BJ (cell line): Measurements from ENCODE around the gene ATP13A4. TPM values are rescaled to one million over a fixed set of nuclear protein-coding genes. Genes with fewer than 3 reads are reported as not detected.

Experiments used
- CTCF ChIA-PET: fragments of 350-600 bp; formaldehyde crosslinking; extraction: SDS; loops from one replicate; lab custom pipeline; 2021; ENCODE audit warnings: antibody characterized with exemption, inconsistent platforms; lab: Yijun Ruan, JAX
- POLR2A ChIA-PET: fragments of 300-600 bp; sonication (Branson Sonifier 250); formaldehyde crosslinking; extraction: SDS; loops from one replicate; lab custom pipeline; 2021; ENCODE audit warnings: antibody characterized with exemption; lab: Charles Lee
- DNase-seq: peaks from one replicate; pipeline ENCODE4 v3.0.0-alpha.2; 2011; ENCODE audit warnings: low read depth
- H3K27me3 ChIP-seq: 2 replicates; pipeline ENCODE4 v1.6.0; 2011; ENCODE audit warnings: low read length; ENCODE audit not compliant: control insufficient read depth, insufficient read depth
- H3K36me3 ChIP-seq: 2 replicates; pipeline ENCODE4 v1.5.1; 2011; ENCODE audit warnings: low read length; ENCODE audit not compliant: control insufficient read depth, insufficient read depth
- H3K4me3 ChIP-seq: 2 replicates; pipeline ENCODE4 v1.5.1; 2011; ENCODE audit warnings: low read depth, mild to moderate bottlenecking, control low read depth, low read length
- CTCF ChIP-seq: IDR thresholded peaks from 2 replicates; pipeline ENCODE4 v1.5.1; 2011; ENCODE audit warnings: low read depth, mild to moderate bottlenecking, control low read depth, inconsistent platforms, low read length, moderate library complexity; ENCODE audit not compliant: insufficient read depth
- polyA plus RNA-seq: library from polyadenylated mRNA; depleted of rRNA; stranded (reverse); fragments of >200 nt; gene quantifications from 2 replicates; pipeline ENCODE4 v1.2.3, GENCODE V29; 2011

Gene ATP13A4
- polyA plus RNA-seq, 1 experiment, result 0.10 TPM

- no peaks in the 10 kb centered on the region for H3K36me3 ChIP-seq
- no peaks in the 10 kb centered on the region for H3K27me3 ChIP-seq
- H3K4me3 ChIP-seq, result no peak overlapping the region
- DNase-seq, result no peak
- no peak for TF ChIP-seq CTCF
- ChIA-PET POLR2A (no interaction called here), CTCF (no interaction called here)
These were observed 66.0 kb downstream of the ATP13A4 start for GRCh38 chr3:193488741-193489140.

- CTCF ChIA-PET, result no interaction called here
These were observed 70.6 kb downstream of the ATP13A4 start for GRCh38 chr3:193483988-193484539.

GRCh38 chr3:193481436-193481835 lies 73.3 kb downstream of the ATP13A4 start:
- no peak for TF ChIP-seq CTCF
- POLR2A ChIA-PET, result no interaction called here
- Histone ChIP-seq H3K4me3 (no peak overlapping the region), H3K27me3 (no peaks in the 10 kb centered on the region), H3K36me3 (no peaks in the 10 kb centered on the region)
- DNase-seq, result no peak
- CTCF ChIA-PET, result interaction anchor here (1.5 kb wide), 1 partner anchor 18 kb away, joined by 3 read pairs; no protein-coding TSS in a partner anchor

More at GRCh38 chr3:193483988-193484539, 70.6 kb downstream of the ATP13A4 start:
- POLR2A ChIA-PET, result no interaction called here
- TF ChIP-seq CTCF, result no peak
- no peak overlapping the region for H3K4me3 ChIP-seq
- no peaks in the 10 kb centered on the region for H3K36me3 ChIP-seq
- H3K27me3 ChIP-seq, result no peaks in the 10 kb centered on the region
- DNase-seq, result no peak

- no peak for DNase-seq
- Histone ChIP-seq H3K27me3 (no peaks in the 10 kb centered on the region), H3K36me3 (no peaks in the 10 kb centered on the region), H3K4me3 (no peak overlapping the region)
- ChIA-PET CTCF (no interaction called here), POLR2A (no interaction called here)
- no peak for TF ChIP-seq CTCF
These were observed 80.2 kb downstream of the ATP13A4 start for GRCh38 chr3:193474446-193474845.

- Histone ChIP-seq H3K27me3 (no peaks in the 10 kb centered on the region), H3K4me3 (no peak overlapping the region), H3K36me3 (no peaks in the 10 kb centered on the region)
- no peak for DNase-seq
- TF ChIP-seq CTCF, result no peak
- CTCF ChIA-PET, result no interaction called here
- POLR2A ChIA-PET, result no interaction called here
These were observed 84.0 kb downstream of the ATP13A4 start for GRCh38 chr3:193470710-193471109.
